IgD-negative memory B cell (primary cell): Measurements from ENCODE around the gene ATP9B. TPM values are rescaled to one million over a fixed set of nuclear protein-coding genes. Genes with fewer than 3 reads are reported as not detected.
"Not testable (repeated sequence)": the region's sequence is repeated elsewhere in the genome, so short reads cannot be mapped to it uniquely, and the experiment has no call there.

Experiments used
- H3K27ac Mint-ChIP-seq, 3 donors: one replicate each; pipeline ENCODE4 v1.8.0; 2020 to 2022; ENCODE audit warnings: mild to moderate bottlenecking in 3 of 3, mixed read lengths in 3 of 3, moderate library complexity in 1 of 3
- H3K27me3 Mint-ChIP-seq: one replicate; pipeline ENCODE4 v1.8.0; 2021; ENCODE audit warnings: mixed read lengths
- H3K36me3 Mint-ChIP-seq: one replicate; pipeline ENCODE4 v1.8.0; 2020; ENCODE audit warnings: mild to moderate bottlenecking, mixed read lengths
- H3K4me1 Mint-ChIP-seq, 3 donors: one replicate each; pipeline ENCODE4 v1.8.0; 2020 to 2022; ENCODE audit warnings: mixed read lengths in 3 of 3, mild to moderate bottlenecking in 1 of 3
- H3K4me3 Mint-ChIP-seq, 4 donors: one replicate each; pipeline ENCODE4 v1.8.0; 2020 to 2022; ENCODE audit warnings: mild to moderate bottlenecking in 4 of 4, mixed read lengths in 4 of 4, moderate library complexity in 3 of 4
- H3K9me3 Mint-ChIP-seq, 3 donors: one replicate each; pipeline ENCODE4 v1.8.0; 2020 to 2021; ENCODE audit warnings: mixed read lengths in 3 of 3, mild to moderate bottlenecking in 1 of 3
- polyA plus RNA-seq: library from polyadenylated mRNA; unstranded; fragments of 300-500 nt; fragmentation: Illumina TruSeq; gene quantifications from one replicate; pipeline ENCODE4 v1.2.3, GENCODE V29; 2021

The ATP9B gene
- polyA plus RNA-seq, 1 donor from 2014 or later, result 17.6 TPM

- Mint-ChIP-seq H3K9me3 (no peaks in the 10 kb centered on the region), H3K27me3 (no peaks in the 10 kb centered on the region), H3K4me3 (no peak overlapping the region), H3K27ac (no peak overlapping the region), H3K36me3 (peaks cover 13% of the 10 kb centered on the region), H3K4me1 (peaks cover 0 to 4% (median 0%) of the 10 kb centered on the region in 3 donors)
Observed at GRCh38 chr18:79305911-79306310, 236.7 kb downstream of the ATP9B start.

GRCh38 chr18:79309614-79310358 is 240.6 kb downstream of the ATP9B start:
- peaks cover 0 to 8% (median 3%) of the 10 kb centered on the region in 3 donors for H3K9me3 Mint-ChIP-seq
- peaks cover 32% of the 10 kb centered on the region for H3K36me3 Mint-ChIP-seq
- peak overlapping the region in 1 of 3 donors; percentile 88 for H3K27ac Mint-ChIP-seq
- no peaks in the 10 kb centered on the region for H3K27me3 Mint-ChIP-seq
- H3K4me1 Mint-ChIP-seq, result peaks cover 0 to 4% (median 0%) of the 10 kb centered on the region in 3 donors
- H3K4me3 Mint-ChIP-seq, result no peak overlapping the region

GRCh38 chr18:79314838-79315388 is 245.7 kb downstream of the ATP9B start:
- Mint-ChIP-seq H3K27me3 (no peaks in the 10 kb centered on the region), H3K27ac (peak overlapping the region in 1 of 3 donors; percentile 48), H3K9me3 (peaks cover 0 to 21% (median 5%) of the 10 kb centered on the region in 3 donors), H3K4me1 (peaks cover 0 to 4% (median 0%) of the 10 kb centered on the region in 3 donors), H3K4me3 (peak overlapping the region in 1 of 4 donors; percentile 70), H3K36me3 (peaks cover 29% of the 10 kb centered on the region)

DNA sequence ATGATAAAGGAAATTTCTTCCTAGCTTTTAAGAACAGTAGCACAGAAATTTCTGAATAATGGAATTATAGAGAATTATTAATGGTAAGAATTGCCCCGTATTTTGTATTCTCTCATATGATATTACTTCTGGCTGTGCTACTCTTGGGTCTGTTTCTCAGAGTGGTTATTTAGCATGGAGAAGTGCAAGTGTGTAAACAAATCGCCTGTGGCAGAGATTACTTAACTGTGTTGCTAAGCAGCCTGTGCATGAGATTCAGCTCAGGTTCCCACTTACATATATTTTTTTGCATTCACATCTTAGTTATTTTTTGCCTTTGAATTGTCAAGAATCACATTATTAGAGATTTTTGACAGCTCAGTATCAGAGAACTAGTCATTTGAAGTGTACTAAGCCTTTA is 246.4 kb downstream of the ATP9B start:
- H3K36me3 Mint-ChIP-seq, result peaks cover 24% of the 10 kb centered on the region
- H3K27me3 Mint-ChIP-seq, result no peaks in the 10 kb centered on the region
- H3K9me3 Mint-ChIP-seq, result peaks cover 0 to 21% (median 5%) of the 10 kb centered on the region in 3 donors

DNA sequence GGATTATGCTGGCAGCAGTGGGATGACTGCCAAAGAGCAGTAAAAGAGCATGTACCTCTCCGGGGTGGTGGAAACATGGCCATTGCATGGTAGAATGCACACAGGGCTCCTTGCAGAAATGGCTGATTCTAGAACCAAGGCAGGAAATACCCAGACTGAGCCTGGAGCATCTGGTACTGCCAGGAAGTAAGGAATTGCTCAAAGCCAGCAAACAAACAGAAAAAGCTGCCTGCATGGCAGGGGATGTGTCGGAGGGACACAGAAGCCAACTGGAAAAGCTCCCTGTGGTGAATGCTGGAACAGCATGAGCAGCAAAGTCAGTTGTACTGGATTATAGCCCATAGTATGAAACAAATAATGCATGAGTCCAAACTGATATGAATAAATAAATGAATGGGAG is 248.5 kb downstream of the ATP9B start:
- H3K4me3 Mint-ChIP-seq, result no peak overlapping the region
- H3K36me3 Mint-ChIP-seq, result peaks cover 11% of the 10 kb centered on the region
- peaks cover 0 to 2% (median 0%) of the 10 kb centered on the region in 3 donors for H3K4me1 Mint-ChIP-seq
- no peaks in the 10 kb centered on the region for H3K27me3 Mint-ChIP-seq
- H3K27ac Mint-ChIP-seq, result no peak overlapping the region
- peaks cover 0 to 21% (median 2%) of the 10 kb centered on the region in 3 donors for H3K9me3 Mint-ChIP-seq

More for the DNA sequence above, 246.4 kb downstream of the ATP9B start:
- Mint-ChIP-seq H3K4me1 (peaks cover 0 to 2% (median 0%) of the 10 kb centered on the region in 3 donors), H3K27ac (no peak overlapping the region), H3K4me3 (no peak overlapping the region)

GRCh38 chr18:79318142-79318673 is 249.0 kb downstream of the ATP9B start:
- H3K4me1 Mint-ChIP-seq, result peaks cover 0 to 2% (median 0%) of the 10 kb centered on the region in 3 donors
- H3K4me3 Mint-ChIP-seq, result no peak overlapping the region
- peaks cover 8% of the 10 kb centered on the region for H3K36me3 Mint-ChIP-seq
- H3K27ac Mint-ChIP-seq, result peak overlapping the region in 2 of 3 donors; percentile 43 to 68
- no peaks in the 10 kb centered on the region for H3K27me3 Mint-ChIP-seq
- peaks cover 0 to 21% (median 2%) of the 10 kb centered on the region in 3 donors for H3K9me3 Mint-ChIP-seq

DNA sequence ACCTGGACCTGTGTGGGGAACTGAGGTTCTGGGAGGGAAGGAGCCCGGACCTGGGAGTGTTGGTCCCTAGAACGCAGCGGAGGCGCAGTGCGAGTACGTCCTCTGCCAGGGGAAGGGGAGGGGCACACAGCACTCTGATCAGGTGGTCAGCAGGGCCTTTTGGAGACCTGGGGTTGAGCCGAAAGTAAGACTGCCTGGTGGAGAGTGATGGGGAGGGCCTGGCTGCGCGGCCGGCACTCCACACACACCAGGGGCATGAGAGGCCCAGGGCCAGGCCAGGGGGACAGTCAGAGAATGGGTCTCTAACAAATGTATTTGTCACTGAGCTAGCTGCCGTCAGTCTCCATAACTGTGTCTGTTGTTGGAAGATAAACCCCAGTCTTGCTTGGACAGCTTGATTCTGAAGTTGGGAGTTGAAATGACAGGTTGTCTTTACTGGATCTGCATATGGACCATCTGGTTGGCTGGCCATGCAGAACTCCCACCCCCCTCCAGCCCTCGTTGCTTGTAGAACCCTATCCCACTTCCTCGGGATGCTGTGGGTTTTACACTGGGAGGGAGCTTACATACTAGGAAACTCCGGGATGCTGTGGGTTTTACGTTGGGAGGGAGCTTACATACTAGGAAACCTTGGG is 251.1 kb downstream of the ATP9B start:
- Mint-ChIP-seq H3K27ac (no peak overlapping the region), H3K4me3 (no peak overlapping the region), H3K27me3 (no peaks in the 10 kb centered on the region), H3K9me3 (peaks cover 0 to 10% (median 2%) of the 10 kb centered on the region in 3 donors), H3K4me1 (peaks cover 0 to 2% (median 0%) of the 10 kb centered on the region in 3 donors), H3K36me3 (peaks cover 1% of the 10 kb centered on the region)

- Mint-ChIP-seq H3K9me3 (no peaks in the 10 kb centered on the region), H3K36me3 (peaks cover 2% of the 10 kb centered on the region), H3K4me3 (no peak overlapping the region), H3K4me1 (no peaks in the 10 kb centered on the region), H3K27ac (peak overlapping the region in 1 of 3 donors; percentile 14), H3K27me3 (no peaks in the 10 kb centered on the region)
Observed at GRCh38 chr18:79321625-79322405, 252.6 kb downstream of the ATP9B start.

- no peak overlapping the region for H3K4me3 Mint-ChIP-seq
Observed at GRCh38 chr18:79322441-79322840, 253.2 kb downstream of the ATP9B start.

DNA sequence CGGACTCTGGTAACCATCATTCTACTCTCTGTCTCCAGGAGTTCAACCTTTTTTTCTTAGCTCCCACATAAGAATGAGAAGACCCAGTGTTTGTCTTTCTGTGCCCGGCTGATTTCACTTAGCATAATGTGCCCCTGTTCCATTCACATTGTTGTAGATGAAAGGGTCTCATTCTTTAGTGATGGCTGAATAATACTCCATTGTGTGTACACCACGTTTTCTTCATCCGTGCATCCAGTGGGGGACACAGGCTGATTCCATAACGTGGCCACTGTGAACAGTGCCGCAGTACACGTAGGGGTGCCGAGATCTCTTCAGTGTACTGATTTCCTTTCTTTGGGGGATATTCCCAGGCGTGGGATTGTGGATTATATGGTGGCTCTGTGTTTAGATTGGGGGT is 254.3 kb downstream of the ATP9B start:
- Mint-ChIP-seq H3K4me3 (no peak overlapping the region), H3K27ac (no peak overlapping the region), H3K4me1 (no peaks in the 10 kb centered on the region), H3K36me3 (peaks cover 5% of the 10 kb centered on the region), H3K9me3 (peaks cover 0 to 1% (median 0%) of the 10 kb centered on the region in 3 donors), H3K27me3 (no peaks in the 10 kb centered on the region)

More at GRCh38 chr18:79322441-79322840, 253.2 kb downstream of the ATP9B start:
- H3K27ac Mint-ChIP-seq, result peak overlapping the region in 1 of 3 donors; percentile 14
- H3K4me1 Mint-ChIP-seq, result no peaks in the 10 kb centered on the region
- no peaks in the 10 kb centered on the region for H3K27me3 Mint-ChIP-seq
- peaks cover 0 to 1% (median 0%) of the 10 kb centered on the region in 3 donors for H3K9me3 Mint-ChIP-seq
- peaks cover 5% of the 10 kb centered on the region for H3K36me3 Mint-ChIP-seq

DNA sequence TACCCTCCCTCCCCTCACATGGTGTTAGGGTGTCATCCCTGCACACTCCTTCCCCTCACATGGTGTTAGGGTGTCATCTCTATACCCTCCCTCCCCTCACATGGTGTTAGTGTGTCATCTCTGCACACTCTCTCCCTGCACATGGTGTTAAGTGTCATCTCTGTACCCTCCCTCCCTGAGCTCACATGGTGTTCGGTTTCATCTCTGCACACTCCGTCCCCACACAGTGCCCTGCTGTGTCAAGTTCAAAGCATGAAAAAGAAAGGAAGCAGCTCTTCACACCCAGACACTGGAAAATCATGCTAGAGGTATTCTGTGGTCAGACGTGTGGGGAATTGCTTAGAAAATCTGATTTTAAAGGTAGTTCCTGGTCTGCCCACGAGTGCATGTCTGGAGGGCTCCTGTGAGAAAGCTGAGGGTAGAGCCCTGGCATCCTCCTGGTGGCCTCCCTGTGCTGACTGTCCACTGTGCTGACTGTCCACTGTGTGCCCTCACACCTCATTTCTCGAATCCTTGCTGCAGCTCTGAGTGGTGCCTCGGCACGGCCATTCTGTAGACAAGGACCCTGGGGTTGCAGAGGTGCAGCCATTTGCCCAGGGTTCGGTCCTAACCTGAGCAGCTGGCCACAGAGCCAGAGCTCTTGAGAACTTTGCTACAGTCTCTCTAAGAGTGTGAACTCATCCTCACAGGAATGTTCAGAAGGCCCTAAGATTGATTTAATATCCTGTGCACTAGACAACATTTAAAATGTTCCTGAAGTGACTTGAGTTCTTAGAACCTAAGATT is 257.4 kb downstream of the ATP9B start:
- H3K9me3 Mint-ChIP-seq, result peaks cover 0 to 1% (median 0%) of the 10 kb centered on the region in 3 donors
- H3K27me3 Mint-ChIP-seq, result no peaks in the 10 kb centered on the region
- no peaks in the 10 kb centered on the region for H3K4me1 Mint-ChIP-seq
- H3K27ac Mint-ChIP-seq, result peak overlapping the region in 2 of 3 donors; percentile 78 to 84
- peak overlapping the region in 1 of 4 donors; percentile 67 for H3K4me3 Mint-ChIP-seq
- H3K36me3 Mint-ChIP-seq, result peaks cover 10% of the 10 kb centered on the region

- H3K4me3 Mint-ChIP-seq, result peak overlapping the region in 1 of 4 donors; percentile 67
- no peaks in the 10 kb centered on the region for H3K4me1 Mint-ChIP-seq
- H3K9me3 Mint-ChIP-seq, result peaks cover 0 to 1% (median 0%) of the 10 kb centered on the region in 3 donors
- peaks cover 10% of the 10 kb centered on the region for H3K36me3 Mint-ChIP-seq
- peak overlapping the region in 1 of 3 donors; percentile 84 for H3K27ac Mint-ChIP-seq
- H3K27me3 Mint-ChIP-seq, result no peaks in the 10 kb centered on the region
Observed at GRCh38 chr18:79327199-79327721, 258.1 kb downstream of the ATP9B start.

- not testable (repeated sequence) for H3K4me3 Mint-ChIP-seq, H3K9me3 Mint-ChIP-seq, H3K27ac Mint-ChIP-seq, H3K27me3 Mint-ChIP-seq, H3K4me1 Mint-ChIP-seq
- peaks cover 13% of the 10 kb centered on the region for H3K36me3 Mint-ChIP-seq
Observed at GRCh38 chr18:79327915-79328314, 258.7 kb downstream of the ATP9B start.
